Natural killer cell (primary cell): Measurements from ENCODE around the gene MMRN2. TPM values are rescaled to one million over a fixed set of nuclear protein-coding genes. Genes with fewer than 3 reads are reported as not detected.

Source experiments
- ATAC-seq, 3 donors: fragments of 150-1000 bp in 2 of 3; fragments of 200-7000 bp in 1 of 3; cut with Tn5 transposase; 1 replicate in 1 of 3; 2 replicates in 2 of 3; pipeline ENCODE4 v1.10.0; 2021; ENCODE audit warnings: mild to moderate bottlenecking in 2 of 3, moderate library complexity in 2 of 3
- DNase-seq, 2 donors: peaks; one replicate each; pipeline versions ENCODE4 v3.0.0 to v3.0.0-alpha.2; 2013 to 2021; ENCODE audit warnings: mixed read lengths in 1 of 2
- H3K27ac ChIP-seq: one replicate; pipeline ENCODE4 v1.5.1; 2013; ENCODE audit warnings: mild to moderate bottlenecking, low read length
- H3K27me3 ChIP-seq: one replicate; pipeline ENCODE4 v1.6.1; 2013; ENCODE audit warnings: low read length; ENCODE audit not compliant: control insufficient read depth, insufficient read depth
- H3K36me3 ChIP-seq: one replicate; pipeline ENCODE4 v1.6.1; 2013; ENCODE audit warnings: low read length; ENCODE audit not compliant: control insufficient read depth, insufficient read depth
- H3K4me1 ChIP-seq: one replicate; pipeline ENCODE4 v1.6.1; 2013; ENCODE audit warnings: low read length; ENCODE audit not compliant: control insufficient read depth, insufficient read depth
- H3K4me3 ChIP-seq: one replicate; pipeline ENCODE4 v1.5.1; 2013; ENCODE audit warnings: low read length
- H3K9me3 ChIP-seq: one replicate; pipeline ENCODE4 v1.6.1; 2013; ENCODE audit warnings: low read length; ENCODE audit not compliant: control insufficient read depth, insufficient read depth
- H3K27ac Mint-ChIP-seq, 2 donors: one replicate each; pipeline ENCODE4 v1.8.0; 2022; ENCODE audit warnings: mild to moderate bottlenecking in 2 of 2, mixed read lengths in 2 of 2, moderate library complexity in 1 of 2
- H3K27me3 Mint-ChIP-seq, 2 donors: one replicate each; pipeline ENCODE4 v1.8.0; 2022; ENCODE audit warnings: low read depth in 2 of 2, mixed read lengths in 2 of 2
- H3K36me3 Mint-ChIP-seq: one replicate; pipeline ENCODE4 v1.8.0; 2022; ENCODE audit warnings: mixed read lengths
- H3K4me1 Mint-ChIP-seq, 2 donors: one replicate each; pipeline ENCODE4 v1.8.0; 2022; ENCODE audit warnings: mixed read lengths in 2 of 2
- H3K4me3 Mint-ChIP-seq: one replicate; pipeline ENCODE4 v1.8.0; 2022; ENCODE audit warnings: mild to moderate bottlenecking, moderate library complexity, mixed read lengths
- H3K9me3 Mint-ChIP-seq, 2 donors: one replicate each; pipeline ENCODE4 v1.8.0; 2022; ENCODE audit warnings: mixed read lengths in 2 of 2
- CTCF ChIP-seq: fragments of 200-600 bp; IDR thresholded peaks from one replicate; pipeline ENCODE4 v1.8.0; 2022; ENCODE audit warnings: antibody characterized with exemption
- WGBS: methylation state at CpG from one replicate; pipeline ENCODE4 v1.1.7; 2013; ENCODE audit warnings: missing lambda C conversion rate; ENCODE audit not compliant: insufficient coverage; 5-methylcytosine and 5-hydroxymethylcytosine counted together
- intact Hi-C: fragments of 100-400 bp; cut with micrococcal nuclease; formaldehyde crosslinking; loops from one replicate; pipeline ENCODE4 v1.14.2; 2022
- total RNA-seq, 4 donors: library from RNA; stranded (reverse); fragments of 120-200 nt in 1 of 4; gene quantifications; one replicate each; pipeline versions ENCODE4 v1.2.3 to v1.2.4, GENCODE V29; 2013 to 2022

MMRN2 gene
- total RNA-seq, 3 donors from 2014 or later (not counting 1 experiment from before 2014, with no cell fraction given): 1.3 TPM; not detected in 2

GRCh38 chr10:86946213-86947155 is 10.9 kb downstream of the MMRN2 start:
- Mint-ChIP-seq H3K27ac (no peak overlapping the region), H3K9me3 (no peaks in the 10 kb centered on the region), H3K4me1 (peaks cover 0 to 5% of the 10 kb centered on the region in 2 donors), H3K27me3 (peaks cover 0 to 7% of the 10 kb centered on the region in 2 donors), H3K4me3 (no peak overlapping the region), H3K36me3 (no peaks in the 10 kb centered on the region)
- H3K36me3 ChIP-seq: no peaks in the 10 kb centered on the region
- no peak for TF ChIP-seq CTCF
- H3K27me3 ChIP-seq: no peaks in the 10 kb centered on the region
- H3K9me3 ChIP-seq: no peaks in the 10 kb centered on the region
- ATAC-seq (no peak), DNase-seq (no peak)
- H3K27ac ChIP-seq: no peak overlapping the region
- 92% methylated on average over 13 of the region's 13 CpGs for WGBS
- H3K4me1 ChIP-seq: no peaks in the 10 kb centered on the region
- intact Hi-C loops: no loop called here
- H3K4me3 ChIP-seq: no peak overlapping the region

- WGBS: 85% methylated on average over 18 of the region's 18 CpGs
- H3K4me3 ChIP-seq: no peak overlapping the region
- H3K27ac Mint-ChIP-seq: no peak overlapping the region
- peaks cover 0 to 7% of the 10 kb centered on the region in 2 donors for H3K27me3 Mint-ChIP-seq
- H3K27ac ChIP-seq: no peak overlapping the region
- no peaks in the 10 kb centered on the region for H3K36me3 ChIP-seq
- no peaks in the 10 kb centered on the region for H3K4me1 ChIP-seq
- intact Hi-C loops: no loop called here
- no peak for ATAC-seq
- DNase-seq: no peak
- no peaks in the 10 kb centered on the region for H3K9me3 Mint-ChIP-seq
- H3K9me3 ChIP-seq: no peaks in the 10 kb centered on the region
- TF ChIP-seq CTCF: no peak
- H3K36me3 Mint-ChIP-seq: no peaks in the 10 kb centered on the region
- H3K4me1 Mint-ChIP-seq: peaks cover 0 to 5% of the 10 kb centered on the region in 2 donors
- H3K27me3 ChIP-seq: no peaks in the 10 kb centered on the region
- no peak overlapping the region for H3K4me3 Mint-ChIP-seq
Measured at GRCh38 chr10:86945361-86946212, 11.8 kb downstream of the MMRN2 start.

- no peaks in the 10 kb centered on the region for H3K9me3 ChIP-seq
- no peaks in the 10 kb centered on the region for H3K4me1 ChIP-seq
- Mint-ChIP-seq H3K9me3 (no peaks in the 10 kb centered on the region), H3K4me3 (no peak overlapping the region), H3K36me3 (no peaks in the 10 kb centered on the region), H3K27ac (no peak overlapping the region), H3K27me3 (peaks cover 0 to 7% of the 10 kb centered on the region in 2 donors), H3K4me1 (no peaks in the 10 kb centered on the region)
- no peak overlapping the region for H3K27ac ChIP-seq
- no peaks in the 10 kb centered on the region for H3K27me3 ChIP-seq
- intact Hi-C loops: no loop called here
- H3K36me3 ChIP-seq: no peaks in the 10 kb centered on the region
- 91% methylated on average over 3 of the region's 3 CpGs for WGBS
- H3K4me3 ChIP-seq: no peak overlapping the region
- DNase-seq: no peak
- TF ChIP-seq CTCF: no peak
- ATAC-seq: no peak
Measured at GRCh38 chr10:86944907-86945306, 12.5 kb downstream of the MMRN2 start.
